GM19193 (cell line): Measurements from ENCODE around the gene ITGA3.

Experiments used
- POLR2A ChIP-seq: IDR thresholded peaks from 4 replicates; pipeline ENCODE4 v1.6.1; 2011; ENCODE audit not compliant: insufficient read depth, insufficient read length; ENCODE audit errors: extremely low read depth

Gene ITGA3

GRCh38 chr17:50055426-50056216 is at the start of gene ITGA3:
Gene ITGA3 (plus strand): TSS chr17:50056110. CDS start chr17:50056440, 330 bp downstream.
- TF ChIP-seq POLR2A = no peak

GRCh38 chr17:50009282-50009681 is 46.6 kb upstream of the ITGA3 start:
- TF ChIP-seq POLR2A = no peak

- no peak for TF ChIP-seq POLR2A
These were observed 42.8 kb upstream of the ITGA3 start for GRCh38 chr17:50013079-50013478.

GRCh38 chr17:50014471-50015088 is 41.3 kb upstream of the ITGA3 start:
- no peak for TF ChIP-seq POLR2A

GRCh38 chr17:50015146-50015545 is 40.8 kb upstream of the ITGA3 start:
- no peak for TF ChIP-seq POLR2A

- no peak for TF ChIP-seq POLR2A
These were observed 37.0 kb upstream of the ITGA3 start for GRCh38 chr17:50018909-50019308.

- TF ChIP-seq POLR2A = no peak
These were observed 34.9 kb upstream of the ITGA3 start for GRCh38 chr17:50020841-50021599.

- no peak for TF ChIP-seq POLR2A
These were observed 34.1 kb upstream of the ITGA3 start for GRCh38 chr17:50021681-50022370.

- TF ChIP-seq POLR2A = no peak
These were observed 33.3 kb upstream of the ITGA3 start for GRCh38 chr17:50022463-50023130.

GRCh38 chr17:50023520-50023919 is 32.4 kb upstream of the ITGA3 start:
- TF ChIP-seq POLR2A = no peak

- TF ChIP-seq POLR2A = no peak
These were observed 31.1 kb upstream of the ITGA3 start for GRCh38 chr17:50024808-50025207.

- TF ChIP-seq POLR2A = no peak
These were observed 29.7 kb upstream of the ITGA3 start for GRCh38 chr17:50026046-50026675.

- no peak for TF ChIP-seq POLR2A
These were observed 29.1 kb upstream of the ITGA3 start for GRCh38 chr17:50026837-50027171.
